Measurements from ENCODE around the gene MRPL52.
"Not testable (repeated sequence)": the region's sequence is repeated elsewhere in the genome, so short reads cannot be mapped to it uniquely, and the experiment has no call there.

Gene MRPL52
- 18.1 to 33.1 (median 28.3) reads per million in 4 experiments for total RNA-seq

GRCh38 chr14:22829661-22830442, at the start of gene MRPL52:
Gene MRPL52, plus strand, starts transcription at chr14:22829887. Its CDS starts 26 bp downstream, at chr14:22829913.
- peak; percentile 79 for DNase-seq

- no peak for DNase-seq
These were observed 49.5 kb upstream of the MRPL52 start for GRCh38 chr14:22780105-22780679.

GRCh38 chr14:22780941-22781300, 48.8 kb upstream of the MRPL52 start:
- DNase-seq: no peak

GRCh38 chr14:22781301-22781991, 48.2 kb upstream of the MRPL52 start:
- no peak for DNase-seq

GRCh38 chr14:22786685-22787084, 43.0 kb upstream of the MRPL52 start:
- DNase-seq: no peak

- DNase-seq: no peak
These were observed 38.4 kb upstream of the MRPL52 start for GRCh38 chr14:22791301-22791700.

GRCh38 chr14:22792158-22792557, 37.5 kb upstream of the MRPL52 start:
- no peak for DNase-seq

- DNase-seq: not testable (repeated sequence)
These were observed 36.1 kb upstream of the MRPL52 start for GRCh38 chr14:22793550-22793949.

GRCh38 chr14:22793976-22794375, 35.7 kb upstream of the MRPL52 start:
- no peak for DNase-seq

GRCh38 chr14:22794551-22794951, 35.1 kb upstream of the MRPL52 start:
- no peak for DNase-seq

- DNase-seq: no peak
These were observed 33.5 kb upstream of the MRPL52 start for GRCh38 chr14:22796087-22796707.

- no peak for DNase-seq
These were observed 32.4 kb upstream of the MRPL52 start for GRCh38 chr14:22797017-22797917.

GRCh38 chr14:22798528-22798927, 31.2 kb upstream of the MRPL52 start:
- DNase-seq: no peak

- DNase-seq: no peak
These were observed 29.3 kb upstream of the MRPL52 start for GRCh38 chr14:22800346-22800745.

GRCh38 chr14:22801716-22802115, 28.0 kb upstream of the MRPL52 start:
- no peak for DNase-seq

- DNase-seq: no peak
These were observed 26.6 kb upstream of the MRPL52 start for GRCh38 chr14:22802860-22803686.

GRCh38 chr14:22803687-22803974, 26.1 kb upstream of the MRPL52 start:
- DNase-seq: no peak

- not testable (repeated sequence) for DNase-seq
These were observed 24.5 kb upstream of the MRPL52 start for GRCh38 chr14:22805235-22805634.

- DNase-seq: no peak
These were observed 22.1 kb upstream of the MRPL52 start for GRCh38 chr14:22807432-22808087.

GRCh38 chr14:22808388-22809209, 21.1 kb upstream of the MRPL52 start:
- DNase-seq: no peak
